ES-I3 (cell line): ENCODE results near the gene NECTIN4.

Source experiments
- H3K36me3 ChIP-seq: 2 replicates; pipeline ENCODE4 v1.6.1; 2013; ENCODE audit warnings: mild to moderate bottlenecking, low read length, control low read depth, moderate library complexity; ENCODE audit not compliant: insufficient read depth
- H3K4me1 ChIP-seq: 2 replicates; pipeline ENCODE4 v1.6.1; 2013; ENCODE audit warnings: mild to moderate bottlenecking, control low read depth, low read length; ENCODE audit not compliant: insufficient read depth
- H3K9ac ChIP-seq: 2 replicates; pipeline ENCODE4 v1.6.1; 2013; ENCODE audit warnings: low read depth, mild to moderate bottlenecking, low read length, moderate library complexity
- H3K9me3 ChIP-seq: 2 replicates; pipeline ENCODE4 v1.6.1; 2013; ENCODE audit warnings: mild to moderate bottlenecking, low read length, moderate library complexity; ENCODE audit not compliant: control insufficient read depth, insufficient read depth

Gene NECTIN4

DNA sequence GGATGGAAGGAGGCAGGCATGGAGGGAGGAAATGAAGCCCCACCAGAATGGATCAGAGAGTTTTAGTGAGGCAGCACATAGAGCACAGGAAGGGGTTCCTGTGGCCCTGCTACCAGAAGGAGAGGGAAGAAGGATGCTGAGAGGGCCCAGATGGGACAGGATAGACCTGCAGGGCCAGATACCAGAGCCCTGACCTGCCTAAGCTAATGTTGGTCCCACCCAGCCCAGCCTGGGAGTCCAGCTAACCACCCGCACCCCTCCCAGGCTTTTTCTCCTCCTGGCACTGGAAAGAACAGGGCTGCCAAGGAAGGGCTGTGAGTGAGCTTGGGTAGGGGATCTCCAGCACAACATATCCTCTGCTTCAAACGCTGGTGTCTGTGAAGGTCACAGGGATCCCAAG, 6.9 kb downstream of the NECTIN4 start:
- Histone ChIP-seq H3K36me3 (no peaks in the 10 kb centered on the region), H3K9me3 (no peaks in the 10 kb centered on the region), H3K4me1 (peaks cover 21% of the 10 kb centered on the region; the same call in 1 of the 2 replicates), H3K9ac (no peak overlapping the region)

DNA sequence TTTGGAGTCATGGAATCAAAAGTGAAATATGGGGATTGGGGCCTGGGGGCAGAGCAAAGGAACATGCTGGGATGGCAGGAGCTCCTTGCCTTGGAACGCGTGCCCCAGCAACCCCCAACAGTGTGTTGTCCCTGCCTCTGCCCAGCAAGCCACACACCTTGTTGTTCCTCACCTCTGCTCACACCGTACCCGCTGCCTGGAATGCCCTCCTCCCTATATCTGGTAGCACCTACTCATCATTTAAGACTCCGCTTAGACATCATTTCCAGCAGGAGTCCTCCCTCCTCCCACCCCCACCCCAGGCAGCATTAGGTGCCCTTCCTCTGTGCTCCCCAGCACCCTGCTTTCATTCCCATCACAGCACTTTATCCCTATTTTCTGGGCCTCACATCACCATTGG, 7.8 kb downstream of the NECTIN4 start:
- no peak overlapping the region for H3K9ac ChIP-seq
- H3K4me1 ChIP-seq = peaks cover 21% of the 10 kb centered on the region; the same call in 1 of the 2 replicates
- no peaks in the 10 kb centered on the region for H3K36me3 ChIP-seq
- H3K9me3 ChIP-seq = no peaks in the 10 kb centered on the region

DNA sequence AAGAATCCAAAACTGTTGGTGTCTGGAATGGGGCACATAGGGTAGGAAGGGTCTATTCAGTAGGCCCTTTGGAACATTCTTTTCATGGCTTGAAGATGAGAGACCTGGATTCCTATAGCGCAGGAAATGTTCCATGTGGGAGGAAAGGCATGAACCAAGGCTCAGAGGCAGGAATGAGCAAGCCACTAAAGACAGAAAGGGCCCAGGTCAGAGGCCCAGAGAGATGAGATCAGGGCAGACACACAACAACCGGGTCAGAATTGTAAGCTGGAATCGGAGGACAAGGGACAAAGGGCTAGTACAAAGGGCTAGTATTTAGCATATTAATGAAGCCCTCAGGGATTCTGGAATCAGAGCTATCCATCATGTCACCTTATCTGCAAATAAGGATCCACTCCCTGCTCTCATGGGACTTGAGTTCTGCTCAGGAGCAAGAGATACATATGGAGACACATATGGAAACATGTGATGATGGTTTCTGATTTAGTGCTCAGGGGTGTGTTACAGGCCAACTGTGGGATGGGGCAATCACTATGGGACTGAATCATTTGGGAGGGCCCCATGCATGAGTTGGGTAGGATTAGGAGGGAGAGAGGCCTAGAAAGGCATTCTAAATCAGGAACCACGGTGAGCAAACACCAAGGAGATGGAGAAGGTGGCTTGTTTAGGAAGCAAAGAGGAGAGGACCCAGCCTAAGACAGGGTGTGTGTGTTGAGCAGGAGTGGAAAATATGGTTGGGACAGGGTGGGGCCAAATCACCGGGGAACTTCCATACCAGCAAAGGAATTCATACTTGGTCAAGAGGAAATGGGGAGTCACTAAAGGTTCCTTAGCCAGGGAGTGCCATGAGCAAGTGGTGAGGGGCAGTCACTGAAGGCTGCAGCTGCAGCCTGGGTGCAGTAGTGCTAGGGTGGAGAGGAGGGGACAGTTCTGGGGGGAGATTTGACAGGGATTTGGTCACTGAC, 8.6 kb downstream of the NECTIN4 start:
- Histone ChIP-seq H3K4me1 (peaks cover 16% of the 10 kb centered on the region; the same call in 1 of the 2 replicates), H3K36me3 (no peaks in the 10 kb centered on the region), H3K9me3 (no peaks in the 10 kb centered on the region), H3K9ac (no peak overlapping the region)

DNA sequence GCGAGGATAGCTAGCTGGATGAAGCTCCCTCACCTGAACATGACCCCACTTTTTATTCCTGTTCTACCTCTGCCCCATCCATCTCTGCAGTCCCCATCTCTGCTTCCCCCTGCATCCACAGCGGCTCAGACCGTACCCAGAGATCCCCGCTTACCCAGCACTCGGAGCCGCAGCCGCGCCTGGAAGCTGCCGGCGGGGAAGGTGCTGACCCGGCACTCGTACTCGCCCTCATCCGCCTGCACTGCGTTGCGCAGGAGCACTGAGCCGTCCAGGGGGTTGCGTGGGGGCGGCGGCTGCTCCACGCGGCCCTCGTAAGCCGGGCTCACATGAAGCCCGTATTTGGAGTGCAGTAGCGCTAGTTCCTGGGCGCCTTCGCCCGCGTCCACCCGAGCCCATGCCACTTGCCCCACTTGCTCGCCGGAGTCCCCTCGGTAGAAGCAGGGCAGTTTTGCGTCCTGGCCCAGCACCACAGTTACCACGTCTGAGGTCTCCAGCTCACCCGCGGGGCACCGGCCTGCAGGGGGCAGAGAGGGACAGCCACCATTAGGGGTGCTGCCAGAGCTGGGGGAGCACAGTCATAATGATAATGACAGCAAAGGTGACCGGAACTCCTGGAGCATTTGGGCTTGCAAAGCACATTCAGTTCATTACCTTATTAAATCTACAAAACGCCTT, 9.8 kb downstream of the NECTIN4 start:
- no peak overlapping the region for H3K9ac ChIP-seq
- H3K9me3 ChIP-seq = no peaks in the 10 kb centered on the region
- H3K4me1 ChIP-seq = peaks cover 9% of the 10 kb centered on the region; the same call in 1 of the 2 replicates
- no peaks in the 10 kb centered on the region for H3K36me3 ChIP-seq

DNA sequence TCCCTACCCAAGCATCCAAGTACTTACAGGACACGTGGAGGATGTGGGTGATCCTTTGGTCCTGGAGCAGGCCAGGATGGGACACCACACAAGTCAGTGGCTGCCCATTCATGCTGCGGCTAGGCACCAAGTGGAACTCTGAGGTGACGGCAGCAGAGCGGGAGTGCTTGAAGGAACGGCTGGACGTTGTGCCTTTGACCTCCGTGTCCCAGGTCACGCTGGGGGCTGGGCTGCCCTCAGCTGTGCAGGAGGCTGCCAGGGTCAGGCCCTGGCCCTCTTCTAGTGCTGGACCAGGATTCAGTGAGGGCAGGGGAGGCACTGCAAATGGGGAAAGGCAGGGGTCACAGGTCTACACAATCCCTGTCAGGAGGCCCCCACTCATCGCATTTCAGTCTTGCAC, 11.9 kb downstream of the NECTIN4 start:
- no peaks in the 10 kb centered on the region for H3K9me3 ChIP-seq
- H3K9ac ChIP-seq = no peak overlapping the region
- H3K4me1 ChIP-seq = no peaks in the 10 kb centered on the region; the same call in 1 of the 2 replicates
- no peaks in the 10 kb centered on the region for H3K36me3 ChIP-seq

DNA sequence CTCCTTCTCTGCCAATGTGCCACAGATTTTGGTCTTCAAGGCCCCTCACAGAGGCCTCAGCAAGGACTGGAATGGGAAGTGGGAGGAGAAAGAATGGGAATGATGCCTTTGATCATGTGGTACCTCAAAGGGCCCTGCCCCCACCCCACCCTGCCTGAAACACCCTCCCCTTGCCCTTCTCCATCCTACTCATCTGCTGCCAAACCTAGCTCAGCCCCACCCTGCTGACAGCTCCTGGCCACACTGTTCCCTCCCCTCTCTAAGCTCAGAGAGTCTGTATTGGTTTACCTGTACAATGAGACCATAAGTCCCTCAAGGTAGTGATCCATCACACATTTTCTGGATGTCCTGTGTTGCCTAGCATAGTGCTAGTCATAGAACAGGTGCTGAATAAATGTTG, 12.9 kb downstream of the NECTIN4 start:
- Histone ChIP-seq H3K9ac (no peak overlapping the region), H3K4me1 (no peaks in the 10 kb centered on the region; the same call in 1 of the 2 replicates), H3K36me3 (no peaks in the 10 kb centered on the region), H3K9me3 (no peaks in the 10 kb centered on the region)

DNA sequence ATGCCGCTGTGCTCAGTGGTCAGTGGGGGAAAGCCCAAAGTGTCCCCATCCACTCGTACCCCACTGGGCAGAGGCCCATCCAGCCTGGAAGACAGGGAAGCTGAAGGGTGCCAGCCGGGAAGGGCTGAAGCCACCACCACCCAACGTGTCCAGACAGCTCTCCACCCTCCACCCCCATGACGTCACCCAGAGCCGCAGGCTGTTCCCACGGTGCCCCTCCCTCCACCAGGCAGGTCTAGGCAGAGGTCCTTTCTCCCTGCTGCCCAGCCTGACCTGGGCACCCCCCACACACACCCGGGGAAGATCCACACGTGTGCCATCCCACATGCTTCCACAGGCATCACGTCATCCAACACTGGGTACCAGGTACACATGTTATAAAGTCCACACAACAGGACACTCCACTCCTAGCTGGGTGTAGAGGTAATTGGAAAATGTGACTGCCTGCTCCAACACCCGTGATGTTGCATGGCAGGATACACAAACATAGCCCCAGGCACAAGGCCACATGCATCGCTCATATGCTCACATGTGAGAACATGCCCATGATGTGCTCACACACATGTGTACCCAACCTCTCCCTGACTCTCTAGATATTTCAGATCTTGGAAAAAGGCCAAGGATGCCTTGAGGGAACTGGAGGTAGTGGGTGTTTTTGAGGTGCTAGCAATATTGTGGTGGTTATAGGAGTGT, 14.5 kb downstream of the NECTIN4 start:
- no peaks in the 10 kb centered on the region; the same call in 1 of the 2 replicates for H3K4me1 ChIP-seq
- H3K36me3 ChIP-seq = no peaks in the 10 kb centered on the region
- H3K9ac ChIP-seq = no peak overlapping the region
- 0 out of 2 replicates have a peak, but pooled peaks cover 2% of the 10 kb centered on the region for H3K9me3 ChIP-seq

DNA sequence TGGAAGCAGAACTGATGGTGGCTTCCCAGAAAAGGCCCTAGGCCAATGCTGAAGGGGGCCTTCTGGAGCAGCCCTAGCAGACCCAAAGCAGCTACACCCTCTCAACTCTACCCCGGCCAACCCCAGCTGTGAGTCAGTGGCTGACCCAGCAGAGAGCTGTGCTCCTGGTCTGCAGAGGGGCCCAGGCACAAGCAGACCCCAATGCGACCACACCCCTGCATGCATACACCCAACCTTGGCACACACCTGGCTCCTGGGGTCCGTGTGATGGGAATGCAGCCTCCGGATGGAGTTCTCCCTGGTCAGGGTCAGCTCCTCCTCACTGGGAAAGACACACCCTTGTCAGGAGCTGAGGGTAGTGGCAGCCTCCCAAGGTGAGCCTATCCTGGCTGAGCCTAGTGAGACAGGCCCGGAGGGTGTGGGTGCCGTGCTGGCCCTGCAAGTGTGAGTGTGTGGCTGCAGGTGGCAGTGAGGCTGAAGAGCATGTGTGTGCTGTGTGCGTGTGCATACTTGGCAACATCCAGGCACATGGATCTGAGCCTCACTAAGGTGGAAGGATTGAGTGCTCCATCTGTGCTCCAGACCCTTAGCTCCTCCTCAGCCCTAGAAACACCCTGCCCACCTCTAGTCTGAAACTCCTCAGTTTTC, 15.8 kb downstream of the NECTIN4 start:
- H3K4me1 ChIP-seq = no peaks in the 10 kb centered on the region; the same call in 1 of the 2 replicates
- H3K36me3 ChIP-seq = no peaks in the 10 kb centered on the region
- H3K9ac ChIP-seq = no peak overlapping the region
- 0 out of 2 replicates have a peak, but pooled peaks cover 2% of the 10 kb centered on the region for H3K9me3 ChIP-seq

DNA sequence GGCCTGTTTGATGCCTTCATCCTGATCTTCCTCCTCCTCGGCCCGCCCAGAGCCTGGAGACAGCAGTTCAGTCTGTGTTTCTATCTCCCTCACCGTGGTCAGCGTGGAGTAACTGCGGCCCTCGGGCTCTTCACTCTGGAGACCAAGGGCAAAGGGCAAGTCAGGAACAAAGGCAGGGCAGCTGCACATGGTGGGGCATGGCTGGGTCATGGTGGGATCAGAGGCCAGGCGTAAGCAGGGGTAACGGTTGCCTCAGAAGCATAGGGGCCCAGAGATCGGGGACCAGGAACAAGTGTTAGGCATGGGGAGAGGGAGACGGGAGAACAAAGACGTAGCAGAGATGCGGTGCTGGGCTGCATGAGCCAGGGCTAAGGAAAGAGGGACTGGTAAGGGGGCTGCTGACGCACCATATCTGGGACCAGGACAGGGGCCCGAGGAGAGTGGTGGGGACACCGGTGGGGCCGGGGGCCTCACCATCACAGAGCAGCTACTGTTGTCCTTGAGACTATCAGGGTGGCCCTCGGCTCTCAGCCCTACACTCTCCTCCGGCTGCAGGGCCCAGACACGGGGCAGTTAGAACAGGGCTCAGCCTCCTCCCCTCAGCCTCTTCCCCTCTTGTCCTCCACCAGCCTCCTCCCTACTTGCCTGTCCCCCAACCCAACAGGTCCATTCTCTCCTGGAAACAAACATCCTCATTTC, 16.5 kb downstream of the NECTIN4 start:
- no peak overlapping the region for H3K9ac ChIP-seq
- H3K9me3 ChIP-seq = 0 out of 2 replicates have a peak, but pooled peaks cover 2% of the 10 kb centered on the region
- H3K4me1 ChIP-seq = no peaks in the 10 kb centered on the region; the same call in 1 of the 2 replicates
- H3K36me3 ChIP-seq = no peaks in the 10 kb centered on the region

DNA sequence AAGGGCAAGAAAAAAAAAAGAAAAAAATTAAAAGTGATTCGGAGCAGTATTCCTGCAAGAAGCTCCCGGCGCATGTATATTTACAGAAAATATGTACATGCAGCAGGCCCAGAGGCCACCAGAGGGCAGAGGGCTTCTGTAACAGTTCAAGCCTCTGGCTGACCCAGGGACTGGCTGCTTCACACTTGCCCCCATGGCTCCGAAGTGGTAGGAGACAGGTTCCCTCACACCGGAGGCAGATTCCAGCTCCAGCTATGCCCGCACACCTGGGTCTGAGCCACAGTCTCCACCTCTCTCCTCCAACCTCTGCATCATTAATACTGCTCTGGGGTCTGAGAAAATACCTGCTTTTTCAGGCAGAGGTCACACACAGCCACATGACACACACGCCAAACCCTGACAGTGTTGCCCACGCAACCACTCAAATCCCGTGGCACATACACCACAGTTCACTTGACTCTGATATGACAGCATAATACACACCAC, 17.4 kb downstream of the NECTIN4 start:
- no peak overlapping the region for H3K9ac ChIP-seq
- H3K9me3 ChIP-seq = 0 out of 2 replicates have a peak, but pooled peaks cover 2% of the 10 kb centered on the region
- no peaks in the 10 kb centered on the region for H3K36me3 ChIP-seq
- H3K4me1 ChIP-seq = no peaks in the 10 kb centered on the region; the same call in 1 of the 2 replicates

DNA sequence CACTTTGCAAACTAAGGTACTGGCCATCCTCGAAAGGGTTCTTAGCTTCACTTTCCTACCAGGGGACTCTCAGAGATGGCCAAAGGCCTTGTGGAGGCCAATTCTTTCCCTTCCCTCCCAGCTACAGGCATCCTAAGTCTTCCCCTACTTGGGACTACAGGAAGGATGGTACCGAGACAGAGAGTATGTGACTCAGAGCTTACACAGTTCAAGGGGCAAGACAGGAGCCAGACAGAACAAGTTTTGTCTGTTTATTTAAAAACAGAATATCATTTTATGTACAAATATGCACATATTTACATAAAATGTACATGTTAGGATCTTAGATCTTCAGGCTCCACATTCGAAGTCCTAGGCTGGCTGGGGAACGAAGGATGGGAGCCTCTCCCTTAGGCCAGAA, 18.6 kb downstream of the NECTIN4 start:
- H3K36me3 ChIP-seq = no peaks in the 10 kb centered on the region
- 0 out of 2 replicates have a peak, but pooled peaks cover 2% of the 10 kb centered on the region for H3K9me3 ChIP-seq
- H3K9ac ChIP-seq = no peak overlapping the region
- no peaks in the 10 kb centered on the region; the same call in 1 of the 2 replicates for H3K4me1 ChIP-seq

DNA sequence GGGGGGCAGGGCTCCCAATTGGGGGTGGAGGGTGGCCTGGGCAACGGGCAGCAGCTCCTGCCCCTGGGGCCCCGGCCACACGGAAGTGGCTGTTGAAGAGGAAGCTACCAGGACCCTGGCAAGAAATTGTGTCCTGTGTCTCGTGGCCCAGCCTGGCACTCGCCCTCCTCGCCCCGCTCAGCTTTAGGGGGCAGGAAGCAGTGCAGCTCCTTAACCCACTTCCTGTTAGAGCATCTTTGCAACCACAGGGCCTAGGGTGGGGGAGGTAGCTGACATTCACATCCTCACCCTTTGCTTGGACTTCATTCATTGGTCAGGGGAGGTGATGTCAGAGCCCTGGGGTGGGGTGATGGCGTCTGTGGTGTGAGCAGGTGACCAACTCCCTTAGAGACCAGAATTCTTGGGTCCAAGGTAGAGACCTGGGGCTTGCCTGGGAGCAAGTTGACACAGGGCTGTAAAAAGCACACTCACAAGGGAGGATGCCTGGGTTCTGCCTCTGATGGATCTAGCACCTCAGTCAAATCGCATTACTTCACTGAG, 19.6 kb downstream of the NECTIN4 start, which contains the start of gene ARHGAP30:
TSS of gene ARHGAP30 (minus strand) at position 161 of the 540 bp plus-strand sequence. CDS start 267 bp downstream, outside the sequence.
- Histone ChIP-seq H3K9me3 (0 out of 2 replicates have a peak, but pooled peaks cover 2% of the 10 kb centered on the region), H3K4me1 (no peaks in the 10 kb centered on the region; the same call in 1 of the 2 replicates), H3K9ac (no peak within 1 kb of the TSS), H3K36me3 (no peaks in the 10 kb centered on the region)

DNA sequence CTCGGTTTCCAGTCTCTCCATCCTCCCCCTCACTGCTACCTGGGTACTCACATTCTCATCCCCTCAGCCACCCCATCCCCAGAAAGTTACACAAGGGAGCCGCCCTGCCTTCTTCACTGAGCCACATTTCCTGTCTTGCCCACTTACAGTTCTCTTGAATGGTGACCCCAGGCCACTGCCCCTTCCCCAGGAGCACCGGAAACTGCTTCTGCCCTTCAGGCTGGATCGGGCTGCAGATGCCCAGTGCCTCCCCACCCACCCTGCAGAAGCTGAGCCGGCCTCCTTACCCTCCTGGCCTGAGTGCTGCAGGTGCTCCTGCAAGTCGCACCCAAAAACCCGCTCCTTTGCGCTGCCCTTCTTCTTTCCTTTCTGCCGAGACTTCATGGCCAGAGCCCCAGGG, 20.1 kb downstream of the NECTIN4 start:
- Histone ChIP-seq H3K36me3 (no peaks in the 10 kb centered on the region), H3K9me3 (0 out of 2 replicates have a peak, but pooled peaks cover 2% of the 10 kb centered on the region), H3K4me1 (no peaks in the 10 kb centered on the region; the same call in 1 of the 2 replicates), H3K9ac (no peak overlapping the region)
